Stomach (tissue), 4 donors: ENCODE results near the gene GNPTAB.

Experiments used
- CTCF ChIP-seq, 7 experiments: fragments of 450-650 bp in 4 of 7; fragments of 200-600 bp in 3 of 7; sonication (generic) in 3 of 7; IDR thresholded peaks; one replicate each; pipeline ENCODE4 v1.5.1; 2016 to 2019; ENCODE audit warnings: antibody characterized with exemption in 7 of 7, control low read depth in 2 of 7, mild to moderate bottlenecking in 1 of 7
- EP300 ChIP-seq: sonication (generic); formaldehyde crosslinking; IDR thresholded peaks from one replicate; pipeline ENCODE4 v1.6.1; 2017; ENCODE audit warnings: antibody characterized with exemption
- POLR2A ChIP-seq, 4 donors: fragments of 450-650 bp; IDR thresholded peaks; one replicate each; pipeline ENCODE4 v1.6.1; 2016; ENCODE audit warnings: antibody characterized with exemption in 4 of 4, control low read depth in 2 of 4, mild to moderate bottlenecking in 1 of 4, moderate library complexity in 1 of 4
- POLR2AphosphoS5 ChIP-seq, 3 donors: sonication (generic); formaldehyde crosslinking; IDR thresholded peaks; one replicate each; pipeline ENCODE4 v1.6.1; 2016; ENCODE audit warnings: antibody characterized with exemption in 3 of 3

GRCh38 chr12:101782273-101782731, 48.5 kb downstream of the GNPTAB start:
- TF ChIP-seq POLR2A (IDR thresholded peaks at IDR 0.05) (no peak), CTCF (IDR thresholded peaks at IDR 0.05) (no peak), EP300 (no peak), POLR2AphosphoS5 (IDR thresholded peaks at IDR 0.05) (no peak)
